Fibroblast of lung (primary cell): ENCODE results near the gene RAMP2. TPM values are rescaled to one million over a fixed set of nuclear protein-coding genes. Genes with fewer than 3 reads are reported as not detected.
A peak's percentile ranks its signal among the peaks of the same experiment; 100 is the strongest.
"Not testable (repeated sequence)": the region's sequence is repeated elsewhere in the genome, so short reads cannot be mapped to it uniquely, and the experiment has no call there.

Source experiments
- DNase-seq, 2 donors: peaks; one replicate each; pipeline versions ENCODE4 v3.0.0 to v3.0.0-alpha.2; 2010; ENCODE audit warnings: low read depth in 2 of 2
- H2AFZ ChIP-seq: 2 replicates; pipeline ENCODE4 v1.5.1; 2012; ENCODE audit warnings: low read length, control low read depth, inconsistent platforms
- H3K27ac ChIP-seq: 2 replicates; pipeline ENCODE4 v1.5.1; 2011; ENCODE audit warnings: low read length, control low read depth; ENCODE audit not compliant: insufficient read depth
- H3K27me3 ChIP-seq: 2 replicates; pipeline ENCODE4 v1.5.1; 2011; ENCODE audit warnings: mild to moderate bottlenecking, low read length; ENCODE audit not compliant: control insufficient read depth, insufficient read depth
- H3K36me3 ChIP-seq: 2 replicates; pipeline ENCODE4 v1.5.1; 2011; ENCODE audit warnings: low read length; ENCODE audit not compliant: control insufficient read depth, insufficient read depth
- H3K4me1 ChIP-seq: 2 replicates; pipeline ENCODE4 v1.5.1; 2011; ENCODE audit warnings: low read length; ENCODE audit not compliant: control insufficient read depth, insufficient read depth; ENCODE audit errors: extremely low read depth
- H3K4me2 ChIP-seq: 2 replicates; pipeline ENCODE4 v1.5.1; 2011; ENCODE audit warnings: low read length, control low read depth; ENCODE audit not compliant: insufficient read depth; ENCODE audit errors: extremely low read depth
- H3K4me3 ChIP-seq, 4 experiments: fragments of 200-600 bp in 1 of 4; sonication (generic) in 1 of 4; replicated peaks in 1 of 4; 2 replicates each; pipeline ENCODE4 v1.5.1; 2011 to 2016; ENCODE audit warnings: low read length in 4 of 4, low read depth in 3 of 4, mild to moderate bottlenecking in 3 of 4, control low read depth in 2 of 4, inconsistent platforms in 1 of 4, mixed read lengths in 1 of 4; ENCODE audit not compliant: insufficient read depth in 1 of 4; ENCODE audit errors: control extremely low read depth in 1 of 4
- H3K79me2 ChIP-seq: 2 replicates; pipeline ENCODE4 v1.5.1; 2012; ENCODE audit warnings: mild to moderate bottlenecking, low read length, inconsistent platforms; ENCODE audit not compliant: control insufficient read depth, insufficient read depth
- H3K9ac ChIP-seq: 2 replicates; pipeline ENCODE4 v1.5.1; 2011; ENCODE audit warnings: mild to moderate bottlenecking, low read length, control low read depth; ENCODE audit not compliant: insufficient read depth
- H3K9me3 ChIP-seq: 2 replicates; pipeline ENCODE4 v1.5.1; 2012; ENCODE audit warnings: low read depth, low read length; ENCODE audit not compliant: control insufficient read depth, insufficient read depth
- H4K20me1 ChIP-seq: 2 replicates; pipeline ENCODE4 v1.5.1; 2011; ENCODE audit warnings: low read length; ENCODE audit not compliant: control insufficient read depth, insufficient read depth; ENCODE audit errors: extremely low read depth
- EZH2 ChIP-seq: IDR thresholded peaks from 2 replicates; pipeline ENCODE4 v1.5.1; 2012; ENCODE audit warnings: low read length, control low read depth, mild to moderate bottlenecking; ENCODE audit errors: missing control alignments
- polyA plus RNA-seq, 2 donors: library from polyadenylated mRNA; depleted of rRNA in 1 of 2; stranded (reverse) in 1 of 2; unstranded in 1 of 2; fragments of >200 nt; gene quantifications; 2 replicates each; pipeline ENCODE4 v1.2.1, GENCODE V29; 2011 to 2012; ENCODE audit warnings: missing spikeins in 1 of 2
- total RNA-seq: library from RNA; depleted of rRNA; stranded (reverse); fragments of >200 nt; gene quantifications from 2 replicates; pipeline ENCODE4 v1.2.1, GENCODE V29; 2014
- TF ChIP-seq, protein P1 (sequence below), 2 donors: IDR thresholded peaks in 1 of 2; conservative IDR thresholded peaks in 1 of 2; 1 replicate in 1 of 2; 2 replicates in 1 of 2; pipeline ENCODE4 v1.5.1; 2011 to 2012; ENCODE audit warnings: low read length in 2 of 2, control low read depth in 1 of 2, inconsistent platforms in 1 of 2, low read depth in 1 of 2, mild to moderate bottlenecking in 1 of 2

Gene RAMP2
- total and polyA plus RNA-seq, 2 donors (not counting 1 experiment from before 2014, with no cell fraction given): 0.17 to 0.45 TPM

DNA sequence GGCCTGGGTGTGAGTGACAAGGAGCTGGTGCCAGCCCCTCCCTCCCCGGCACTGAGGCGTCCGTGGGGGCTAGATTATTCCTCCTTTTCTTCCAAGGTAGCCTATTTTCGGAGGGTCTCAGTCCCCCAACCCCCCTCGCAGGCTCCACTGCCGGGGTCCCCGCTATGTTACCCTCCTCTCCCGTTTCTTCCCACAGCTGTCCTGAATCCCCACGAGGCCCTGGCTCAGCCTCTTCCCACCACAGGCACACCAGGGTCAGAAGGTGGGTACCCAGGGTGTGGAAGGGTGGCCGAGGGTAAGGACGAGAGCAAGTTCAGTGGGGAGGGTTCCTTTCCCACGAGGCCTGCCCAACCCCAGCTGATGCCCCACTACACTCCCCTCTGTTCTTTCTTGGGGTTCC, 611 bp downstream of the RAMP2 start:
- H3K36me3 ChIP-seq: no peaks in the 10 kb centered on the region
- H4K20me1 ChIP-seq: no peaks in the 10 kb centered on the region
- peak overlapping the region; percentile 59 for H3K4me2 ChIP-seq
- H3K4me3 ChIP-seq: peak overlapping the region in 1 of 4 experiments; percentile 43
- no peak for DNase-seq
- H3K9ac ChIP-seq: no peak overlapping the region
- peaks cover 32% of the 10 kb centered on the region for H3K27me3 ChIP-seq
- no peak overlapping the region for H3K27ac ChIP-seq
- no peak overlapping the region for H2AFZ ChIP-seq
- no peaks in the 10 kb centered on the region for H3K9me3 ChIP-seq
- no peaks in the 10 kb centered on the region for H3K4me1 ChIP-seq
- H3K79me2 ChIP-seq: no peaks in the 10 kb centered on the region
- no peak for TF ChIP-seq EZH2
- TF ChIP-seq, protein P1, sequence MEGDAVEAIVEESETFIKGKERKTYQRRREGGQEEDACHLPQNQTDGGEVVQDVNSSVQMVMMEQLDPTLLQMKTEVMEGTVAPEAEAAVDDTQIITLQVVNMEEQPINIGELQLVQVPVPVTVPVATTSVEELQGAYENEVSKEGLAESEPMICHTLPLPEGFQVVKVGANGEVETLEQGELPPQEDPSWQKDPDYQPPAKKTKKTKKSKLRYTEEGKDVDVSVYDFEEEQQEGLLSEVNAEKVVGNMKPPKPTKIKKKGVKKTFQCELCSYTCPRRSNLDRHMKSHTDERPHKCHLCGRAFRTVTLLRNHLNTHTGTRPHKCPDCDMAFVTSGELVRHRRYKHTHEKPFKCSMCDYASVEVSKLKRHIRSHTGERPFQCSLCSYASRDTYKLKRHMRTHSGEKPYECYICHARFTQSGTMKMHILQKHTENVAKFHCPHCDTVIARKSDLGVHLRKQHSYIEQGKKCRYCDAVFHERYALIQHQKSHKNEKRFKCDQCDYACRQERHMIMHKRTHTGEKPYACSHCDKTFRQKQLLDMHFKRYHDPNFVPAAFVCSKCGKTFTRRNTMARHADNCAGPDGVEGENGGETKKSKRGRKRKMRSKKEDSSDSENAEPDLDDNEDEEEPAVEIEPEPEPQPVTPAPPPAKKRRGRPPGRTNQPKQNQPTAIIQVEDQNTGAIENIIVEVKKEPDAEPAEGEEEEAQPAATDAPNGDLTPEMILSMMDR (conservative IDR thresholded peaks at IDR 0.05 in 1 of 2, IDR thresholded peaks at IDR 0.05 in 1 of 2; ENCODE audit: low read depth in 1 of 2, low read length in 2 of 2): no peak

DNA sequence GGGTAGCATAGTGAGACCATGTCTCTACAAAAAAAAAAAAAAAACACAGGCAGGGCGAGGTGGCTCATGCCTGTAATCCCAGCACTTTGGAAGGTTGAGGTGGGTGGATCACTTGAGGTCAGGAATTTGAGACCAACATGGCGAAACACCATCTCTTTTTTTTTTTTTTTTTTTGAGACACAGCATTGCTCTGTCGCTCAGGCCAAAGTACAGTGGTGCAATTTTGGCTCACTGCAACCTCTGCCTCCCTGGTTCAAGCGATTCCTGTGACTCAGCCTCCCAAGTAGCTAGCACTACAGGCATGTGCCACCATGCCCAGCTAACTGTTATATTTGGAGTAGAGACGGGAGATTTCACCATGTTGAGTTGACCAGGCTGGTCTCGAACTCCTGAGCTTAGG, 5.1 kb downstream of the RAMP2 start:
- TF ChIP-seq, protein P1 (conservative IDR thresholded peaks at IDR 0.05 in 1 of 2, IDR thresholded peaks at IDR 0.05 in 1 of 2; ENCODE audit: low read depth in 1 of 2, low read length in 2 of 2): no peak
- no peak for TF ChIP-seq EZH2
- Histone ChIP-seq H3K79me2 (no peaks in the 10 kb centered on the region), H3K9ac (no peak overlapping the region), H3K27me3 (peaks cover 9% of the 10 kb centered on the region), H3K4me1 (no peaks in the 10 kb centered on the region), H3K4me3 (no peak overlapping the region), H3K36me3 (no peaks in the 10 kb centered on the region), H4K20me1 (no peaks in the 10 kb centered on the region), H3K9me3 (no peaks in the 10 kb centered on the region), H2AFZ (no peak overlapping the region), H3K4me2 (no peak overlapping the region), H3K27ac (no peak overlapping the region)
- no peak for DNase-seq

DNA sequence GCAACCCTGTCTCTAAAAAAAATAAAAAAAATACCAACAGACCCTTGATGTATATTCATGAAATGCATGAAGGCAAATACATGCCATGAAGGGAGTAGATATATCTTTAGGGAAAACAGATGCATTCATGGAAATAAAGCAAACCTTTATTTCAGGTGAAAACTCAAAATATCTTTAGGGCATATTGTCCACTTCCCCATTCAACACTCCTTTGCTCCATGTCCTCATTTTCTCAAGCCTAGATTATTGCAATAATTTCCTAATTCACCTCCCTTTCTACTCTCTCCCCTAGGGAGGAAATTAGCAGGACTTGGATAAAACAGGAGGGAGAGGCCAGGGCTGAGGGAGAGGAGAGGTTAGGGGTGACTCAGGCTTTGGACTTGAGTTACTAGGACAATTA, 6.5 kb downstream of the RAMP2 start:
- Histone ChIP-seq H3K79me2 (no peaks in the 10 kb centered on the region), H3K27ac (no peak overlapping the region), H4K20me1 (no peaks in the 10 kb centered on the region), H3K27me3 (no peaks in the 10 kb centered on the region), H3K9me3 (no peaks in the 10 kb centered on the region), H2AFZ (no peak overlapping the region), H3K36me3 (no peaks in the 10 kb centered on the region), H3K4me1 (no peaks in the 10 kb centered on the region), H3K4me3 (no peak overlapping the region), H3K4me2 (no peak overlapping the region), H3K9ac (no peak overlapping the region)
- DNase-seq: no peak
- TF ChIP-seq, protein P1 (conservative IDR thresholded peaks at IDR 0.05 in 1 of 2, IDR thresholded peaks at IDR 0.05 in 1 of 2; ENCODE audit: low read depth in 1 of 2, low read length in 2 of 2): no peak
- TF ChIP-seq EZH2: no peak

DNA sequence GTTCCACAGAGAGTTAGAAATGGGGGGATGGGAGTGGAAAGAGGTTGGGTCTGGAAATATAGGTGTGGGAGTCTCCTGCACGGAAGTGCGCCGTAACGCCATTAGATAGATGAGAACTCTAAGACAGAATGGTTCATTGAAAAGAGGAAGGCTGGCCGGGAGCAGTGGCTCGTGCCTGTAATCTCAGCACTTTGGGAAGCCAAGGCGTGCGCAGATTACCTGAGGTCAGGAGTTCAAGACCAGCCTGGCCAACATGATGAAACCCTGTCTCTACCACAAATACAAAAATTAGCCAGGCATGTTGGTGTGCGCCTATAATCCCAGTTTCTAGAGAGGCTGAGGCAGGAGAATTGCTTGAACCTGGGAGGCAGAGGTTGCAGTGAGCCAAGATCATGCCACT, 7.0 kb downstream of the RAMP2 start:
- H2AFZ ChIP-seq, H3K79me2 ChIP-seq, DNase-seq, H3K9me3 ChIP-seq, H3K4me2 ChIP-seq, H3K4me3 ChIP-seq, H3K27ac ChIP-seq, H4K20me1 ChIP-seq, H3K9ac ChIP-seq, H3K4me1 ChIP-seq, H3K27me3 ChIP-seq, H3K36me3 ChIP-seq: not testable (repeated sequence)

DNA sequence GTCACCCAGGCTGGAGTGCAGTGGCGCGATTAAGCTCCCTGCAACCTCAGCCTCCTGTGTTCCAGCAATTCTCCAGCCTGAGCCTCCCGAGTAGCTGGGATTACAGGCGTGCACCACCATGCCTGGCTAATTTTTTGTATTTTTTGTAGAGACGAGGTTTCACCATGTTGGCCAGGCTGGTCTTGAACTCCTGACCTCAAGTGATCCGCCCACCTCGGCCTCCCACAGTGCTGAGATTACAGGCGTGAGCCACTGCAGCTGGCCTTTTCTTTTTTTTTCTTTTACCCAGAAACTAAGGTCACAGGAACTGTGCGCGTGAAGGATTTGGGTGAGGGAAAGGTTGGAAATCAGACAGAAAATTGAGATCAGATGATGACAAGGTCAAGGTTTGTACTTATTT, 8.9 kb downstream of the RAMP2 start:
- DNase-seq, H3K27ac ChIP-seq, H3K9ac ChIP-seq, H3K4me2 ChIP-seq, H3K27me3 ChIP-seq, H3K36me3 ChIP-seq, H3K4me1 ChIP-seq, H3K9me3 ChIP-seq, H4K20me1 ChIP-seq, H2AFZ ChIP-seq, H3K79me2 ChIP-seq, H3K4me3 ChIP-seq: not testable (repeated sequence)
